ENCODE results near the gene WSCD1. TPM values are rescaled to one million over a fixed set of nuclear protein-coding genes. Genes with fewer than 3 reads are reported as not detected.

The WSCD1 gene
- total RNA-seq, 2 experiments from 2014 or later, result 0.05 TPM; not detected in 1

DNA sequence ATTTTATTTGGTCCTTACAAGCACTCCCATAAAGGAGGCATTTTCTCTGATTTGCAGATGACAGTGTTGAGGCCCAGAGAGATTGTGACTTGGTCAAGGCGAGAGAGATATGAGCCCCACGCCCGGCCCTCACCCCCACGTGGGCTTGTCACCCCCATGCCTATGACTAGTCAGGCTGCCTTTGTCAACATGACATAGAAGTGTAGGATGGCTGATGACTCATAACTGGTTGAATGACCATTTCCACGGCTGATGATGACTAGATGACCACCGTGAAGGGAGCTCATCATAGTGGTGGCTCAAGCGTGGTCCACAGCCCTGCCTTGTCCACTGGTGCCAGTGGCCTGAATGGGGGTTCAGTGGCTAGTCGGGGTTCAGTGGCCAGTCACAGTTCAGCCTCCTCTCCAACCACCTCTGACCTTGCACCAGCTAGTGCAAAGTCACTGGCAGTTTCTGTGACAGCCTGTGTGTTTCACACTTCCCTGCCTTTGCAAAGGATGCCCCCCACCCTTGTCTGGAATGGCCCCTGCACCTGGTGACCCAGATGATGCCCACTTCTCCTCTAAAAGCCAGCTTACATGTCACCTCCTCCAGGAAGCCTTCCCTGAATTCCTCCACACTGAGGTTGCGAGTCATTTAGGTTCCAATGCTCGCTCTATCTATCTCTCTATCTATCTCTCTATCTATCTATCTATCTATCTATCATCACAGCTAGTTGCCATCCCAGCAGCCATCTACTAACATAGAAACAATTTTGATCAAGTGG lies 3.8 kb upstream of the WSCD1 start:
- TF ChIP-seq, protein P1, sequence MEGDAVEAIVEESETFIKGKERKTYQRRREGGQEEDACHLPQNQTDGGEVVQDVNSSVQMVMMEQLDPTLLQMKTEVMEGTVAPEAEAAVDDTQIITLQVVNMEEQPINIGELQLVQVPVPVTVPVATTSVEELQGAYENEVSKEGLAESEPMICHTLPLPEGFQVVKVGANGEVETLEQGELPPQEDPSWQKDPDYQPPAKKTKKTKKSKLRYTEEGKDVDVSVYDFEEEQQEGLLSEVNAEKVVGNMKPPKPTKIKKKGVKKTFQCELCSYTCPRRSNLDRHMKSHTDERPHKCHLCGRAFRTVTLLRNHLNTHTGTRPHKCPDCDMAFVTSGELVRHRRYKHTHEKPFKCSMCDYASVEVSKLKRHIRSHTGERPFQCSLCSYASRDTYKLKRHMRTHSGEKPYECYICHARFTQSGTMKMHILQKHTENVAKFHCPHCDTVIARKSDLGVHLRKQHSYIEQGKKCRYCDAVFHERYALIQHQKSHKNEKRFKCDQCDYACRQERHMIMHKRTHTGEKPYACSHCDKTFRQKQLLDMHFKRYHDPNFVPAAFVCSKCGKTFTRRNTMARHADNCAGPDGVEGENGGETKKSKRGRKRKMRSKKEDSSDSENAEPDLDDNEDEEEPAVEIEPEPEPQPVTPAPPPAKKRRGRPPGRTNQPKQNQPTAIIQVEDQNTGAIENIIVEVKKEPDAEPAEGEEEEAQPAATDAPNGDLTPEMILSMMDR (IDR thresholded peaks at IDR 0.05), result no peak
- intact Hi-C loops (cut with micrococcal nuclease), result no loop called here
- no peaks in the 10 kb centered on the region for H3K9me3 Mint-ChIP-seq
- POLR2A ChIA-PET, result no interaction called here
- CTCF ChIA-PET, result interaction anchor here (1.2 kb wide), 1 partner anchor 10 kb away, joined by 3 read pairs; no protein-coding TSS in a partner anchor
- H3K4me3 Mint-ChIP-seq, result no peak overlapping the region
- peaks cover 13% of the 10 kb centered on the region for H3K4me1 Mint-ChIP-seq (ENCODE audit: low read depth)
- ATAC-seq (no peak), DNase-seq (no peak)
- no peaks in the 10 kb centered on the region for H3K36me3 Mint-ChIP-seq (ENCODE audit: low read depth)
- peaks cover 44% of the 10 kb centered on the region for H3K27me3 Mint-ChIP-seq
- H3K27ac Mint-ChIP-seq, result no peak overlapping the region

DNA sequence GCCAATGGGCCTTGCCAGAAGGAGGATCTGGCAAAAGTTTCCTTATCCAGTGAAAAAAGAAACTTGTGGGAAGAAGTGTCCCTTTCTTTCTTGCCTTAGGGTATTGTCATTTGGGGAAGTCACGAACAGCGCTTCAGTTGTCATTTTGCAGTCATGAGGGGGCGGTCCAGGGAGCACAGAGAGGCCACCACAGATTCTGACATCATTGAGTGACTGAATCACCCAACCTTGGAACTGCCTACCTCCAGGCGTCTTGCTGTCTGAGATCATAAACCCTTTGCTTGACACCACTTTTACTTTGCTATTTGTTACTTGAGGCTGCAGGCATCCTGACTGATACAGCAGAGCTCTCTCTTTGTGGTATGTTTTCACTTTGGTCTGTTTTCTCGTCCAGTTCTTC lies 3.1 kb upstream of the WSCD1 start:
- no peaks in the 10 kb centered on the region for H3K9me3 Mint-ChIP-seq
- DNase-seq (no peak), ATAC-seq (peak; percentile 37)
- peaks cover 46% of the 10 kb centered on the region for H3K27me3 Mint-ChIP-seq
- no peaks in the 10 kb centered on the region for H3K36me3 Mint-ChIP-seq (ENCODE audit: low read depth)
- TF ChIP-seq, protein P1 (IDR thresholded peaks at IDR 0.05), result no peak
- no peak overlapping the region for H3K4me3 Mint-ChIP-seq
- ChIA-PET CTCF (interaction anchor here (1.0 to 1.2 kb wide), 2 partner anchors 9 to 24 kb away, joined by 3 read pairs; no protein-coding TSS in a partner anchor), POLR2A (no interaction called here)
- no peak overlapping the region for H3K27ac Mint-ChIP-seq
- H3K4me1 Mint-ChIP-seq (ENCODE audit: low read depth), result peaks cover 13% of the 10 kb centered on the region
- intact Hi-C loops (cut with micrococcal nuclease), result no loop called here

DNA sequence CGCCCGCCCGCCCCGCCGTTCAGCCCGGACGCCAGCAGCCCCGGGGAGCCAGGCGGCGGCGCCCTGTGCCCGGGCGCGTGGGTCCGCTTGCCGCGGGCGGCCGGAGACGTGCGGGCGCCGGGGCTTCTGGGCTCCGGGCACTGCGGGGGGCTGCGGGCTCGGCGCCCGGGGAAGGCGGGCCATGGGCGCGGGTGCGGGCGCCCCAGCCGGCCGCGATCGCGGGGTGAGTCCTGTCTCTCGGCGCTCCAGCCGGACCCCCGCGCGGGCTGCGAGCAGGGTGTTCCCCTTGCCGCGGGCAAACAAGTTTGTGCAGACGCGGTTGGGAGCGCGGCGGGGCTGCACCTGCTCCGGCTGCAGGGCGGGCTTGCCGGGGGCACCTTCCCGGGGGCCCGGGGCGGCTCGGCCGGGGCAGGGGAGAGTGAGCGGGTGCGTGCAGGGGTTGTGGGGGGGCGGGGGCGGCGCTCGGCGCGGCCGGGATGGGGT lies 292 bp downstream of the WSCD1 start:
- no peak for DNase-seq
- TF ChIP-seq, protein P1 (IDR thresholded peaks at IDR 0.05), result no peak
- no peak for ATAC-seq
- peaks cover 56% of the 10 kb centered on the region for H3K27me3 Mint-ChIP-seq
- CTCF ChIA-PET, result no interaction called here
- POLR2A ChIA-PET, result no interaction called here
- peaks cover 13% of the 10 kb centered on the region for H3K4me1 Mint-ChIP-seq (ENCODE audit: low read depth)
- H3K9me3 Mint-ChIP-seq, result no peaks in the 10 kb centered on the region
- no peak overlapping the region for H3K27ac Mint-ChIP-seq
- H3K36me3 Mint-ChIP-seq (ENCODE audit: low read depth), result no peaks in the 10 kb centered on the region
- intact Hi-C loops (cut with micrococcal nuclease), result no loop called here
- H3K4me3 Mint-ChIP-seq, result no peak overlapping the region

DNA sequence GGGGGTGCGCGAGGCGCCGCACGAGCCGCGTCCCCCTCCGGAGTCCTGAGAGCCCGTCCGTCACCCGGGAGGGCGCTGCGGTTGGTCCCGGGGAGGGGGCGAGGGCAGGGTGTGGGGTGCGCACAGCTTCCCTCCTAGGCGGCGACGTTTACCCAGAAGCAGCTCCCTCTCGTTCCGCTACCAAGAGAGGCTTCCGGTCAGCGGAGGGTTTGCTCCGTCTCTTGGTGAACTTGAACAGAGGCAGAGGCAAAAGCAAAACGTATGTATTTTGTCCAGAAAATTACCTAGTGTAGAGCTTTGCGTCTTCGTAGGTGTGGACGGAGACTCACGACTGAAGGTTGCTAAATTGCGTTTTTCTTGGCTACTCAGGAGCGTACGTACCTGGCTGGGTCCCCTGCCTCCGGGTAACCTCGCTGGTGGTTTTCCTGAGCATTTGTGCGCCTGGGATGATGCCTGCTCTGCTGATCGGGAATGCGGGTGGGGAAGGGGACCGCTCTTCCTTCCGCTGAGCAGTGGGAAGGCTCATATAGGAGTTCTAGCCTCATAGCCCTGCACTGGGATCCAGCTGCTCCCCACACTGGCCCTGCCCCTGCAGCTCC lies 833 bp downstream of the WSCD1 start:
- Mint-ChIP-seq H3K4me3 (no peak overlapping the region), H3K4me1 (ENCODE audit: low read depth) (peaks cover 13% of the 10 kb centered on the region), H3K9me3 (no peaks in the 10 kb centered on the region), H3K27me3 (peaks cover 52% of the 10 kb centered on the region), H3K27ac (no peak overlapping the region), H3K36me3 (ENCODE audit: low read depth) (no peaks in the 10 kb centered on the region)
- no peak for DNase-seq
- intact Hi-C loops (cut with micrococcal nuclease), result no loop called here
- CTCF ChIA-PET, result no interaction called here
- ATAC-seq, result no peak
- TF ChIP-seq, protein P1 (IDR thresholded peaks at IDR 0.05), result no peak
- POLR2A ChIA-PET, result interaction anchor here (0.6 kb wide), 1 partner anchor 138 kb away, joined by 3 read pairs; no protein-coding TSS in a partner anchor

DNA sequence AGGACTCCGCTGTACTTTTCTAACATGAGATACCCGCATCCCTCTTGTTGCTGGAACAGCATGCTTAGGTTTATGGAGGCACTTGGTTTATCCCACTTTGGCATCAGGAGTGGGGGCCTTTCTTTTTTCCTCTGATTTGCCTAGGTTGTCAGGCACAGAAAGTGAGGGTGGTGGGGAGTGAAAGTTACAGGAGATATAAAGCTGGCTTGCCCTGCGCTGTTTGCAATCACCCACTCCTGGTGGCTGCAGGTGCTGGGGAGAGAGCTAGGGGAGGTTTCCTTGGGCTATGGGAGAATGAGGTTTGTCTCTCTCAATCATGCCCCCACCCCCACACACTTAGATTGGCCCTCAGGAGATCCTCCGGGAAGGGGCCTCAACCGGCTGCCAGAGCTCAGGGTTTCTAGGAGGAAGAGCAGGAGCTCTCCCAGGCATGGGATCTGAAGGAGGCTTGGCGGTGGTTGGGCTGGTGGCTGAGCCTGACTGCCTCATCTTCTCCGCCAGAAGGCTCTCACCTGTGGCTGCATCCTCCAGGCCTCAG lies 1.4 kb downstream of the WSCD1 start:
- no peak overlapping the region for H3K4me3 Mint-ChIP-seq
- POLR2A ChIA-PET, result interaction anchor here (0.6 kb wide), 1 partner anchor 137 kb away, joined by 3 read pairs; no protein-coding TSS in a partner anchor

More for the DNA sequence above, 1.4 kb downstream of the WSCD1 start:
- Mint-ChIP-seq H3K36me3 (ENCODE audit: low read depth) (no peaks in the 10 kb centered on the region), H3K9me3 (no peaks in the 10 kb centered on the region), H3K4me1 (ENCODE audit: low read depth) (peaks cover 13% of the 10 kb centered on the region), H3K27ac (no peak overlapping the region), H3K27me3 (peaks cover 47% of the 10 kb centered on the region)
- intact Hi-C loops (cut with micrococcal nuclease), result no loop called here
- no peak for ATAC-seq
- DNase-seq, result no peak
- CTCF ChIA-PET, result no interaction called here
- TF ChIP-seq, protein P1 (IDR thresholded peaks at IDR 0.05), result no peak
